ENCODE data around the gene ZSWIM3.
"Not testable (repeated sequence)": the region's sequence is repeated elsewhere in the genome, so short reads cannot be mapped to it uniquely, and the experiment has no call there.

ZSWIM3 gene

DNA sequence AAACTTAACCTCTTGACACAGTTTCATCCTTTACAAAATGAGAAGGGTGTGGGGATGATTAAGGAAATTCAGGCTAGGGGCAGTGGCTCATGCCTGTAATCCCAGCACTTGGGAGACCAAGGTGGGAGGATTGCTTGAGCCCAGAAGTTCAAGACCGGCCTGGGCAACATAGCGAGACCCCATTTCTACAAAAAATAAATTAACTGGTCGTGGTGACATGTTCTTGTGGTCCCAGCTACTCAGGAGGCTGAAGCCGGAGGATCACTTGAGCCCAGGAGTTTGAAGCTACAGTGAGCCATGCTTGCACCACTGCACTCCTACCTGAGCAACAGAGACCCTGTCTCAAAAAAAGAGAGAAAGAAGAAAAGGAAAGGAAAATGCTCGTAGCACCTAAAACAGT lies 9.0 kb downstream of the ZSWIM3 start:
- Histone ChIP-seq H3K4me3 (ENCODE audit: low read depth in 1 of 2, low read length in 2 of 2) (no peak overlapping the region), H3K4me1 (ENCODE audit: insufficient read depth, low read length) (peaks cover 6% of the 10 kb centered on the region), H3K9me3 (ENCODE audit: low read length) (no peaks in the 10 kb centered on the region), H3K27ac (ENCODE audit: low read depth, low read length) (no peak overlapping the region), H3K36me3 (ENCODE audit: insufficient read depth, low read length) (no peaks in the 10 kb centered on the region), H3K9ac (ENCODE audit: low read length) (no peak overlapping the region), H3K27me3 (ENCODE audit: control insufficient read depth in 1 of 2, insufficient read depth in 2 of 2, low read length in 2 of 2) (no peaks in the 10 kb centered on the region)

DNA sequence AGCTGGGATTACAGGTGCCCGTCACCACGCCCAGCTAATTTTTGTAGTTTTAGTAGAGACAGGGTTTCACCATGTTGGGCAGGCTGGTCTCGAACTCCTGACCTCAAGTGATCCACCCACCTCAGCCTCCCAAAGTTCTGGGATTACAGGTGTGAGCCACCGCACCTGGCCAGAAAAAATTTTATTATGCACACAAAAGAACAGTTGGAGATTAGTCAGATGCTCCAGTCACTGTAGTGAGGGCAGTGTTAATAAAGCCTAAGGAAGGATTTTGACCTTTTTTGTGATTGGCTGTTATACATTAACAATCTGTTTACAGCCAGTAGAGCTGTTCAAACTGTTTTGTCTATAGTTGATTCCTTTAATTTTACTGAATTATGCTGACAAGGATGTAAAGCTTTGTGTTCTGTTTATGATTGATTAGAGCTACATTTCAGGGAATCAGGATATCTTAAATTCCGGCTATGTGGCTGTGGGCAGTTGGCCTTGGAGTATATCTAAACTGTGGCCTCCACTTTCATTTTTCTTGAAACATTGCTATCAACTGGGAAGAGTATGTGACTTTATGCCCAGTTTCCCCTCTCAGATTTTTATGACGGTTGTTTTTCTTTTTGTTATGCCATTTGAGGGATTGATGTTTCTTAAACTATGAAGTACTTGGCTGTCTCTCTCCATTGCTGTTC lies 9.9 kb downstream of the ZSWIM3 start:
- H3K9me3 ChIP-seq (ENCODE audit: low read length) = no peaks in the 10 kb centered on the region
- H3K36me3 ChIP-seq (ENCODE audit: insufficient read depth, low read length) = no peaks in the 10 kb centered on the region
- no peak overlapping the region for H3K4me3 ChIP-seq (ENCODE audit: low read depth in 1 of 2, low read length in 2 of 2)
- H3K9ac ChIP-seq (ENCODE audit: low read length) = no peak overlapping the region
- H3K27me3 ChIP-seq (ENCODE audit: control insufficient read depth in 1 of 2, insufficient read depth in 2 of 2, low read length in 2 of 2) = no peaks in the 10 kb centered on the region
- H3K4me1 ChIP-seq (ENCODE audit: insufficient read depth, low read length) = peaks cover 6% of the 10 kb centered on the region
- no peak overlapping the region for H3K27ac ChIP-seq (ENCODE audit: low read depth, low read length)

DNA sequence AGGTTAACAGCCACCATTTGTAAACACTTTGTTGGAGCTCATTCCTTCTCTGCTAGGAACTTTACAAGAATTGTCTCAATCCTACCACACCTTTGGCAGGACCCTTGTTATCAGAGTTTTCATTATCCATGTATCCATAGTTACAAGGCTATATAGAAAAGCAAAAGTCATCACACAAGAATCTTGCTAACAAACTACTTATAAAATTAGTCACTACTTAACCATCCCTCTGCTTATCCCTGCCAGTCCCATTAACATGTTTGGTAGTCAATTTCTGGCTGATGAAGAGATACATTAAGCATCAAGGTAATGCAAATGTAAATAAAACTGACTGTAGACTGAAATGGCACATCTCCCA lies 10.4 kb downstream of the ZSWIM3 start:
- Histone ChIP-seq H3K27ac (ENCODE audit: low read depth, low read length) (no peak overlapping the region), H3K27me3 (ENCODE audit: control insufficient read depth in 1 of 2, insufficient read depth in 2 of 2, low read length in 2 of 2) (no peaks in the 10 kb centered on the region), H3K9ac (ENCODE audit: low read length) (no peak overlapping the region), H3K9me3 (ENCODE audit: low read length) (no peaks in the 10 kb centered on the region), H3K36me3 (ENCODE audit: insufficient read depth, low read length) (no peaks in the 10 kb centered on the region), H3K4me3 (ENCODE audit: low read depth in 1 of 2, low read length in 2 of 2) (no peak overlapping the region), H3K4me1 (ENCODE audit: insufficient read depth, low read length) (peaks cover 6% of the 10 kb centered on the region)

DNA sequence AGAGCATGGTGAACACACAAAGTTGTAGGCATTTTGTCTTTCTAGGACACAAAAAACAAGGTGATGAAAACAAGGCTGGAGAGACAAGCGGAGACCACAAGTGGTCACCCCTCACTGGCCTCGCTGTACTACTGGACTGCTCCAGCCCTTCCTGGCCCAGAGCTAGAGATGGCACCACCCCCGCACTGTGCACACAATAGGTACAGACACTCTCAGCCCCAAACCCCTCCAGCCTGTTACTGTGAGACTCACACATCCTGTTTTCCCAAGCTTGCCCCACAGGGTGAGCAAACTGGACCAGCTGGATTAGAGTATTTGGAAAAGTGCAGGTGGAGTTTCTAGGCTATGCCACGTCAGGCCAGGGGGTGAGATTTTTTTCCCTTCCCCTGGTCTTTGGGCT lies 15.2 kb downstream of the ZSWIM3 start:
- H3K36me3 ChIP-seq (ENCODE audit: insufficient read depth, low read length) = peaks cover 12% of the 10 kb centered on the region
- H3K4me3 ChIP-seq (ENCODE audit: low read depth in 1 of 2, low read length in 2 of 2) = no peak overlapping the region
- no peak overlapping the region for H3K27ac ChIP-seq (ENCODE audit: low read depth, low read length)
- no peak overlapping the region for H3K9ac ChIP-seq (ENCODE audit: low read length)
- no peaks in the 10 kb centered on the region for H3K9me3 ChIP-seq (ENCODE audit: low read length)
- H3K27me3 ChIP-seq (ENCODE audit: control insufficient read depth in 1 of 2, insufficient read depth in 2 of 2, low read length in 2 of 2) = no peaks in the 10 kb centered on the region
- H3K4me1 ChIP-seq (ENCODE audit: insufficient read depth, low read length) = peaks cover 2% of the 10 kb centered on the region

DNA sequence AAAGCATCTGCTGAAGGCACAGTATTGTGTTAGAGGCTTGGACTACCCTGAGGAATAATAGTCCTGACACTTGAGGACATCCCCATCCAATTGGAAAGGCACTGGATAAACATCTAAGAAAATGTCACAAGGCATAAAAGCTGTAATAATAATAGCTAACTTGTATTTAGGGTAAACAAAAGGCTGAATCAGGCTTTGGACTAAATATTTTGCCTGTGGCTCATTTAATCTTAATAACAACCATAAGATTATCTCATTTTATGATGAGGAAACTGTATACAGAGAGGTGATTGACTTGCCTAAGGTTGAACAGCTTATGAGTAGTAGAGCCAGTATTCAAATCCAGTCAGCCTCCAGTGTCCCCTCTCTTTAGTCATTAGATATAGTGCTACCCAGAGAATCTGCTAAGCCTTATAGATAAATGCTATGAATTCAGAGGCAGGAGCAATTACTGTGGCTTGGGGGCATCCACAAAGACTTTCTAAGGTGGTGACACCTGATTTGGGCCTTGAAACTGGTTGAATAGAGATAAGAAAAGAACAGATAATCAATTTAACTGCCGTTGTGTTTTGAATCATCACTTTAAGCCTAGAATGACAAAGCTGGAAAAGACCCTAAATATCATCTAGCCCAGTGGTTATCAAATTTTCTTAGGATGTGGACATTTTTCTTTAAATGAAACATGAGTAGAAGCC lies 16.1 kb downstream of the ZSWIM3 start:
- H3K36me3 ChIP-seq (ENCODE audit: insufficient read depth, low read length) = peaks cover 20% of the 10 kb centered on the region
- no peaks in the 10 kb centered on the region for H3K27me3 ChIP-seq (ENCODE audit: control insufficient read depth in 1 of 2, insufficient read depth in 2 of 2, low read length in 2 of 2)
- H3K4me3 ChIP-seq (ENCODE audit: low read depth in 1 of 2, low read length in 2 of 2) = no peak overlapping the region
- no peaks in the 10 kb centered on the region for H3K4me1 ChIP-seq (ENCODE audit: insufficient read depth, low read length)
- H3K9ac ChIP-seq (ENCODE audit: low read length) = no peak overlapping the region
- no peak overlapping the region for H3K27ac ChIP-seq (ENCODE audit: low read depth, low read length)
- H3K9me3 ChIP-seq (ENCODE audit: low read length) = no peaks in the 10 kb centered on the region

DNA sequence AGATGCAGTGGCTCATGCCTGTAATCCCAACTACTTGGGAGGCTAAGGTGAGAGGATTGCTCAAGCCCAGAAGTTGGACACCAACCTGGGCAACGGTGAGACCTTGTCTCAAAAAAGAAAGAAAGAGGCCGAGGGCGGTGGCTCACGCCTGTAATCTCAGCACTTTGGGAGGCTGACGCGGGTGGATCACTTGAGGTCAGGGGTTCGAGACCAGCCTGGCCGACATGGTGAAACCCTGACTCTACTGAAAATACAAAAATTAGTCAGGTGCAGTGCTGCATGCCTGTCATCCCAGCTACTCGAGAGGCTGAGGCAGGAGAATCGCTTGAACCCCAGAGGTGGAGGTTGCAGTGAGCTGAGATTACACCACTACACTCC lies 16.7 kb downstream of the ZSWIM3 start:
- not testable (repeated sequence) for H3K4me1 ChIP-seq (ENCODE audit: insufficient read depth, low read length); H3K27me3 ChIP-seq (ENCODE audit: control insufficient read depth in 1 of 2, insufficient read depth in 2 of 2, low read length in 2 of 2); H3K27ac ChIP-seq (ENCODE audit: low read depth, low read length); H3K9me3 ChIP-seq (ENCODE audit: low read length); H3K9ac ChIP-seq (ENCODE audit: low read length); H3K4me3 ChIP-seq (ENCODE audit: low read depth in 1 of 2, low read length in 2 of 2)
- peaks cover 20% of the 10 kb centered on the region for H3K36me3 ChIP-seq (ENCODE audit: insufficient read depth, low read length)

DNA sequence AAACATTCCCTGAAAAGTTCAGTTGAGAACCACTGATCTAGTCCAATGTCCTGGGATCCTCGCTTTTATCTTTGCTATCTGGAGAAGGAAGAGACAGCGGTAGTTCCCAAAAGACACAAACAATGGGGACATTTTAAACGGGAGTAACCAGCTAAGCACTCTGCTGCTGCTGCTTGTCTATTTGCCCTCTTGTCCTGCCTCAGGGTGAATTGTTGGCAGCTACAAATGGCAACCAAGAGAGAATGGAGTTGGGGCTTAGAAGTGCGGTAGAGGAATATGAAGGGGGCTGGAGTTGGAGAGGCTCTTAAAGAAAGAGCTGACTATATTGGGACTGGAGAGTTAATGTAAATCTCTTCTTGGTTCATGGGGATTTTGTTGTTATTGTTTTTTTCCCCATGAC lies 17.2 kb downstream of the ZSWIM3 start:
- no peaks in the 10 kb centered on the region for H3K4me1 ChIP-seq (ENCODE audit: insufficient read depth, low read length)
- no peaks in the 10 kb centered on the region for H3K27me3 ChIP-seq (ENCODE audit: control insufficient read depth in 1 of 2, insufficient read depth in 2 of 2, low read length in 2 of 2)
- H3K9me3 ChIP-seq (ENCODE audit: low read length) = no peaks in the 10 kb centered on the region
- no peak overlapping the region for H3K4me3 ChIP-seq (ENCODE audit: low read depth in 1 of 2, low read length in 2 of 2)
- peaks cover 20% of the 10 kb centered on the region for H3K36me3 ChIP-seq (ENCODE audit: insufficient read depth, low read length)
- no peak overlapping the region for H3K9ac ChIP-seq (ENCODE audit: low read length)
- H3K27ac ChIP-seq (ENCODE audit: low read depth, low read length) = no peak overlapping the region

DNA sequence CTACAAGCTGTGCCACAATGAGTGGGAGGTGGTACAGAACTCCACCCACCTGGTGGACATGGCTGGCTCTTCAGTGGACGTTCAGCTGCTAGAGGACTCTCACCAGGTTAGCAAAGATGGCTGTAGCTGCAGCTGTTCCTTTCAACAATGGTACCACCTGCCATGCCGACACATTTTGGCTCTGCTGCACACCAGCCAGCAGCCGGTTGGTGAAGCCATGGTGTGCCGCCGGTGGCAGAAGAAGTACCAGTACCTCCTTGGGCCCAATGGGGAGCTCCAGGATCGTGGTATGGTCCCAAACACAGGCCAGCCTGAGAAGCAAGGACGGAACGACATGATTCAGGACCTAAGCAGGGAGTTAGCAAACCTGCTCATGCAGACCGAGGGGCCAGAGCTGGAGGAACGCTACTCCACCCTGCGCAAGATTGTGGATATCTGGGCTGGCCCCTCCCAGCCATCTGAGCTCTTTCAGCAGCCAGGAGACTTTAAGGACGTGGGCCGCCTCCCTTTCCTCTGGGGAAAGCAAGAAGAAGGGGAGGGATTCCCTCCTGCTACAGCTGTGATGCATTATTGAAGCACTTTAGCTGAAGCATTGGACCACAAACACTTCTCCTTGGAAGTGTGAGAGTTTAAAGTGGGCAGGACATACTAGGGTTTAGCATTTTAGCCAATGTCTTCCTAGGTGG lies 20.8 kb downstream of the ZSWIM3 start:
- peaks cover 5% of the 10 kb centered on the region for H3K4me1 ChIP-seq (ENCODE audit: insufficient read depth, low read length)
- H3K27me3 ChIP-seq (ENCODE audit: control insufficient read depth in 1 of 2, insufficient read depth in 2 of 2, low read length in 2 of 2) = no peaks in the 10 kb centered on the region
- no peak overlapping the region for H3K9ac ChIP-seq (ENCODE audit: low read length)
- no peaks in the 10 kb centered on the region for H3K9me3 ChIP-seq (ENCODE audit: low read length)
- H3K4me3 ChIP-seq (ENCODE audit: low read depth in 1 of 2, low read length in 2 of 2) = no peak overlapping the region
- H3K27ac ChIP-seq (ENCODE audit: low read depth, low read length) = no peak overlapping the region
- H3K36me3 ChIP-seq (ENCODE audit: insufficient read depth, low read length) = peaks cover 33% of the 10 kb centered on the region

DNA sequence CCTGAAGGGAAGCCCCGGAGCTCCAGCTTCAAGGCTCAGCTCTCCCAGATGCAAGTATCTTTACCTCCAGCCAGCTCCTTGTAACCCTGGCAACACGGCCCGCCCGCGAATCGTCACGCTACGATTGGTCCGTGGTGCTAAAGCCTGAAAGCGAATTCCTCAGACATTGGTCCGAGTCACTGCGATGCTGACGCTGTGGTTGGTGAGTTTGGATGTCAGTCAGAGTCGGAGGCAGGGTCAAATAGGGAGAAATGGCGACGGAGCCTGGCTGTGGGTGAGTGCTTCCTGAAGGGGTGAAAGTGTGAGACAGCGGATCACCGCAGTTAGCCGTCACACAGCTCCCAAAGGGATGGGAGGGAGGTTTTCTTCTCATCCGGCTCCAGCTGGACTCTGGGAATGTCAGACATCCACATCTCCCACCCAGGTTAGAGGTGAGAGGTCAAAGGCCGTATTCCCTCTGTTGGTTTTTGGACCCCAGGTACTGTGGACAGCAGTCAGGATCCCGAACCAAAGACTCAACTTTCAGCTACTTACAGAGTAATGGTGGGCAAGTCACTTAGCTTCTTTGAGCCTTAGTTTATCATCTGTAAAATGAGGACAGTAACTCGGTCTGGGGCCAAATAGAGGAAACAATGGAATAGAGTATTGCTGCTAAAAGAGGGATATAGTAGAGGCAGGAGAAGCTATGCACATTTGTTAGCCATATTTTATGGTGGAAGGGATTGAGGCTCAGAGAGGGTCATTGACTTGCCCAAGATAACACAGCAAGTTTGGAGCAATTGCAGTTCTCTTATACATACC lies 23.8 kb downstream of the ZSWIM3 start, which contains the start of gene ZSWIM1:
Gene ZSWIM1 (plus strand): TSS at position 240 of the 801 bp plus-strand sequence. CDS start 1,366 bp downstream, outside the sequence.
- peak within 1 kb of the TSS; percentile 60 to 80 for H3K4me3 ChIP-seq (ENCODE audit: low read depth in 1 of 2, low read length in 2 of 2)
- H3K4me1 ChIP-seq (ENCODE audit: insufficient read depth, low read length) = peaks cover 5% of the 10 kb centered on the region
- peaks cover 41% of the 10 kb centered on the region for H3K36me3 ChIP-seq (ENCODE audit: insufficient read depth, low read length)
- peak within 1 kb of the TSS; percentile 88 for H3K27ac ChIP-seq (ENCODE audit: low read depth, low read length)
- H3K27me3 ChIP-seq (ENCODE audit: control insufficient read depth in 1 of 2, insufficient read depth in 2 of 2, low read length in 2 of 2) = no peaks in the 10 kb centered on the region
- H3K9ac ChIP-seq (ENCODE audit: low read length) = peak within 1 kb of the TSS; percentile 65
- H3K9me3 ChIP-seq (ENCODE audit: low read length) = no peaks in the 10 kb centered on the region

DNA sequence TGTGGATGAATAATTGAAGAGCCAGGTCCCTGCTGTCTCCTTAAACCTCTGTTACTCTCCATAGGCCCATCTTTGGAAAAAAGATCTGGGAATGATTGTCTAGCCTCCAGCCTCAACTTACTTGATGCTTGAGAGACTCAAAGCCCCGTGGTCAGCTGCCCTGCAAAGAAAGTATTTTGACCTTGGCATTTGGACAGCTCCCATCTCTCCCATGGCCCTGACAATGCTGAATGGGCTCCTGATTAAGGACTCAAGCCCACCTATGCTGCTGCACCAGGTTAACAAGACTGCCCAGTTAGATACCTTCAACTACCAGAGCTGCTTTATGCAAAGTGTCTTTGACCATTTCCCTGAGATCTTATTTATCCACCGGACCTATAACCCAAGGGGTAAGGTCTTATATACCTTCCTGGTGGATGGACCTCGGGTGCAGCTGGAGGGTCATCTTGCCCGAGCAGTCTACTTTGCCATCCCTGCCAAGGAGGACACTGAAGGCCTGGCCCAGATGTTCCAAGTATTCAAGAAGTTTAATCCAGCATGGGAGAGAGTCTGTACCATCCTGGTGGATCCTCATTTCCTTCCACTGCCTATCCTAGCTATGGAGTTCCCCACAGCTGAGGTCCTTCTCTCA lies 25.2 kb downstream of the ZSWIM3 start:
- Histone ChIP-seq H3K36me3 (ENCODE audit: insufficient read depth, low read length) (peaks cover 35% of the 10 kb centered on the region), H3K9me3 (ENCODE audit: low read length) (no peaks in the 10 kb centered on the region), H3K27ac (ENCODE audit: low read depth, low read length) (no peak overlapping the region), H3K4me1 (ENCODE audit: insufficient read depth, low read length) (peaks cover 5% of the 10 kb centered on the region), H3K9ac (ENCODE audit: low read length) (no peak overlapping the region), H3K27me3 (ENCODE audit: control insufficient read depth in 1 of 2, insufficient read depth in 2 of 2, low read length in 2 of 2) (no peaks in the 10 kb centered on the region), H3K4me3 (ENCODE audit: low read depth in 1 of 2, low read length in 2 of 2) (no peak overlapping the region)

DNA sequence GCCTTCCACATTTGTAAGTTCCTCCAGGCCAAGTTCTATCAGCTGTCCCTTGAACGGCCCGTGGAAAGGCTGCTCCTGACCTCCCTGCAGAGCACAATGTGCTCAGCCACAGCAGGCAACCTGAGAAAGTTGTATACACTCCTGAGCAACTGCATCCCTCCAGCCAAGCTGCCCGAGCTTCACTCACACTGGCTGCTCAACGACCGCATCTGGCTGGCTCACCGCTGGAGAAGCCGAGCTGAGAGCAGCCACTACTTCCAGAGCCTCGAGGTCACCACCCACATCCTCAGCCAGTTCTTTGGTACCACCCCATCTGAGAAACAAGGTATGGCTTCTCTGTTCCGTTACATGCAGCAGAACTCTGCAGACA lies 25.7 kb downstream of the ZSWIM3 start:
- no peak overlapping the region for H3K9ac ChIP-seq (ENCODE audit: low read length)
- no peaks in the 10 kb centered on the region for H3K27me3 ChIP-seq (ENCODE audit: control insufficient read depth in 1 of 2, insufficient read depth in 2 of 2, low read length in 2 of 2)
- H3K27ac ChIP-seq (ENCODE audit: low read depth, low read length) = no peak overlapping the region
- no peak overlapping the region for H3K4me3 ChIP-seq (ENCODE audit: low read depth in 1 of 2, low read length in 2 of 2)
- peaks cover 5% of the 10 kb centered on the region for H3K4me1 ChIP-seq (ENCODE audit: insufficient read depth, low read length)
- H3K9me3 ChIP-seq (ENCODE audit: low read length) = no peaks in the 10 kb centered on the region
- H3K36me3 ChIP-seq (ENCODE audit: insufficient read depth, low read length) = peaks cover 30% of the 10 kb centered on the region
